Dermis microvascular lymphatic vessel endothelial cell (primary cell): ENCODE data around the gene WDR37. TPM values are rescaled to one million over a fixed set of nuclear protein-coding genes. Genes with fewer than 3 reads are reported as not detected.

Experiments used
- DNase-seq, 2 donors: peaks; one replicate each; pipeline versions ENCODE4 v3.0.0 to v3.0.0-alpha.2; 2010; ENCODE audit warnings: low read depth in 2 of 2
- total RNA-seq: library from RNA; depleted of rRNA; stranded (reverse); fragments of >200 nt; gene quantifications from 2 replicates; pipeline ENCODE4 v1.2.1, GENCODE V29; 2014

The WDR37 gene
- total RNA-seq, 1 donor from 2014 or later: 13.0 TPM

DNA sequence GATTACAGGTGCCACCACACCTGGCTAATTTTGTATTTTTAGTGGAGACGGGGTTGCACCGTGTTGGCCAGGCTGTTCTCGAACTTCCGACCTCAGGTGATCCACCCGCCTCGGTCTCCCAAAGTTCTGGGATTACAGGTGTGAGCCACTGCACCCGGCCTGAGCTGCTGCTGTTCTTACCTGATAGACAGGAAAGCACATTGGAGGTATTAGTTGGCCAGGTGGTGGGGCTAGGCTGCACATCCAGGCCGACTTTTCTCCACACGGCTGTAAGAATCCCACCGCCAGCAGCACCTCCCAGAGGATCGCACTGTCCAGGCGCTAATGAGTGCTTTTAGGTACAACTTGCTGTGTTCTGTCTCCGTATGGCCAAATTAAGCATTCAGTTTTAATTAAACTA, 112.6 kb downstream of the WDR37 start:
- DNase-seq: no peak

DNA sequence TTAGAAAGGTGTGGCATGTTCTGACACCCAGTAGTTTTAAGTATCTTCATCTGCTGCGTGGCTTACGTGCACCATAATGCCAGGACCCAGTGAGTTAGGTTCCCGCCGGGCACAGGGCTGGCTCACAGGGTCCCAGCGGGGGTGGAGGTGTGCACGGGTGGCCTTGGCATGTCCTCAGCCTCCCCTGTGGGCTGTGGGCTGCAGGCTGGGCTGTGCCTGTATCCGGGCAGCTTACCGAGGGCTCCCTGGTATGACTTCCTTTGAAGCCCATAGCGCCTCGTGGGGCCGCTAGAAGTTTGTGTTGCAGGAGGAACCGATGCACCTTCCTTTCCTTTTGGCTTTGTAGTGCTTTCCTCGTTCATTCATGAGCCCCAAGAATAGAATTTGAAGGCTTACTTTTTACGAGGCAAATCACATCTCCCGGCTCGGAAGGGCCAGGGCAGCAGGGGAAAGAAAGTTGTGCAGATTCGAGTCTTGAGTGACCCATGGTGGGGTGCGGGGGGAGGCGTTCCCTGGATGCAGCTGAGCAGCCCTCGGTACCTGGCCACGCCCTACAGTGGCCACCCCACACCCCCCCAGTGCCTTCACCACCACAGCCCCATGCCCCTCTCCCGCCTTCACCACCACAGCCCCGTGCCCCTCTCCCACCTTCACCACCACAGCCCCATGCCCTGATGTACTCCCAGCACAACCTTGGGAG, 113.2 kb downstream of the WDR37 start:
- DNase-seq: no peak

DNA sequence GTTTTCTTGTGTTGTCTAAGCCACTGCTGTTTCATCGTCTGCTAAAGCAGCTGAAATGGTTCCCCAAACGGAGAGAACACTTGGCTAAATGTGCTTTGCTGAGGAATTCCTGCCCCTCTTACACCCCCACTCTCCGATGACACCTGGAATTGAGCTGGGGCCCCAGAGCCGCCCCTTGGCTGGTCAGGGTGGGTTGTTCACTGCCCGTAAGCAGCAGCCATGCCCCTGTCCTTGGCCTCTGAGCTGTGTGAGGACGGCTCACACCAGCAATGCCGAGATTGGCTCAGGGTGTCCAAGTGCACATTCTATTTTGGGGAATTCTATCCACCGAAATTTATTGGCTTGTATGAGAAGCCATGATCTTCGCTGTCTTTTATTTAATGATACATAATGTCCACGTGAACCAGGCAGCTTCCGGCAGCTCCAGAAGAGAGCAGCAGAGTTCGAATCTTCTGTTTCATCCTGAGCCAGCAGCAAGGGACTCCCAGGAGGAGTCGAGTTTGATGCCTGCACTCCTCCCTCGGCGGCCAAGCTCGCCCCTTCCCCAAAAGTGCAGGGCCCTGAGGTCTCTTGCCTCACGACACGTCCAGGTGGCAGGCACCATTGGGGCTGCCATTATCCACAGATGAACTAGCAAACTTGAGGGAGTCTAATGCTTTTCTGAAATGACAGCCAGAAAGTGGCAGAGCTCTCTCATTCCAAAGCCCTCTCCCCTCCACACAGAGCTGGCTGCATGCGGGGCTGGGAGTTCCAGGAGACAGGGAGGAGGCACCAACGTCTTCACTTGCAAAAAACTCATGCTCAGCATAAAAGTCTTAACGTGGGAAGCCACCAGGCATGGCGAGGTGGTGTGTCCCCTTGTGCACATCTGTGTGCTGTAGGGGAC, 114.0 kb downstream of the WDR37 start:
- DNase-seq: no peak

DNA sequence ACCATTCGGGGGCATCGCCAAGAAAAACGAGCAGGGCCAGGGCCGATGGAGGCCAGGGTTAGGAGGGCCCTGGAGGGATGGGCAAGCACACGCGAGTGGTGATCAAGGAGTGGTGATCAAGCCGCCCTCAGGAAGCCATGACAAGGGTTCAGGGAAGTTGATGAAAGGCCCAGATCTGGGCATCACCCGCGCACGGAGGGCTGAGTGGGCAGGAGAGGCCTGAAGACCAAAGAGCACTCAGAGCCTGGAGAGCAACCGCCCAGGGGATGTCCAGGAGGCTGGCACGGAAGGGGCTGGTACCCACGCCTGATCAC, 114.6 kb downstream of the WDR37 start:
- DNase-seq: no peak

DNA sequence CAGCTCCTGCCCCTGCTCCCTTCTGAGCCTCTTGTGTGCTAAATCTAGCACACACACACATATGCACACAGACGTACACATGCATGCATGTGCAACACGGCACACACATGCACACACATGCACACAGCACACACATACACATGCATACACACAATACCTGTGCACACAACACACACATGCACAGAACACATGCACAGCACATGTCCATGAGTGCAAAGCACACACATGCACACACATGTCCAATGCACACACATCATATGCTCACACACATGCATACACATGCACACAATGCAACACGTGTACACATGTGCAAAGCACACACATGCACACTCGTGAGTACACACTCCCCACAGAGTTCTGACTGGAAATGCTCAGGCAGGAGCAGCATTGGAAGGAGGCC, 115.0 kb downstream of the WDR37 start:
- DNase-seq: no peak

DNA sequence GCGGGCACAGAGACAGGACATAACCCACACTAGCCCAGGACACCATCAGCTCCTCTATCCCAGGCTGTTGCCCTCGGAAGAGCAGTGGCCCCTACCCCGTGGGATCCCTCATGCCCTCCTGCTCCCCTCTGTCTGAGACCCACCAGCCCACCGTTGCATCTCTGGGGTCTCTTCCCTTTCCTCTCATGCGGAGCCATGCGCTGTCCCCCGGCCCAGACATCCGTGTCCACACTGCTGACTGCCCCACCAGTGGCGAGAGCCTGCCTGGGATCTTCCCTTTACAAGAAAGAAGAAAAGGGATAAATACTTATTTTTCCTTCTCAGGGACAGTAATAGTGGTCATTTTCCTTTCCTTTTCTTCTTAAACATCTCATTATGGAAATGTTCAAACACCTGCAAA, 115.4 kb downstream of the WDR37 start:
- no peak for DNase-seq

DNA sequence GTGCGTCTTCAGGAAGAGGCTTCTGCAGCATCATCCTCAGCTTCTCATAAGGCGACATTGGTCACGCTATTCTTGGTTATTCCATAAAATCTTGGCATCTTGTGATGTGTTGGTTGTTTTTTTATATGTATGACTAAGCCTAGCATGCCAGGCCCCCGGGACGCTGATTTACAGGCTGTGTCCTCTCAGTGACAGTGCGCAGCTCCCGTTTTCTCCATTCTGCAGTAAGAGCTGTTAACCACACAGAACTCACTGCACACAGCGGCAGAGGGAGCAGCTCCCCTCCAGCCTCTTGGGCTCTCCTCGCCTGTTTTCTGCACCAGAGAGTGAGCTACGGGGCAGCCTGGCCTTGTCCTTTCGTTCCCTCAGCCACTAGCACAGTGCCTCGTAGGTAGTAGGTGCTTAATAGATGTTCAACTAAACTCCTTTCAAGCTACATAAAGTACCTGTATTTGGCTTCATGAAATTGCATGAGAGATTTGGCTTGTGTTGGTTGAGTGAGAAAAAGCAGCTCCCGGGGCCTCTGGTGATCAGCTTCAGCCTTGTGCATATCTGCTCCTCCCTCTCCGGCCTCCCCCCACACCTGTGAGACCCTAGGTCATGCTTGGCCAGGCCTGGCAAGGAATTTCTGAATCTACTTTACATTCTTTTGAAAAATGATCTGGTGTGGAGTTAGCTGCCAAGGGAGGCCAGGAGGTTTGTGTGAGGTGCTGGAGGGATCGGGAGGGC, 116.2 kb downstream of the WDR37 start:
- DNase-seq: no peak

DNA sequence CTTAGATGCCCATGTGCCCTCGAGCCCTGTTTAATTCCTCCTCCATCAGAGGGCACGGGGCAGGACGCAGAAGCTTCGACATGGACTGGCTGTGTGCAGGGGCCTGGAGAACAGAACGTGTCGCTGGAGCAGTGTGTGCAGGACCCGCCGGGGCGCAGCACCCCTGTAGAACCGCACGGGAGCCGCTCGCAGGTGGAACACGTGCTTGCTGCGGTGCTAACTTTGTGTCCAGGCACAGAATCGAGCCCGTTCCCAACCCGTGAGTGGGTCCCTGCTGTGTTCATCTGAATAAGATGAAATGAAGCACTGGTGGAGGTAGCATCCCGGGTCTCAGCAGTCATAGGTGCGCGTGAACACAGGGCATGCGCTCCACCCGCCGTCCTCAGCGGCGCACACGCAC, 116.9 kb downstream of the WDR37 start:
- DNase-seq: no peak

DNA sequence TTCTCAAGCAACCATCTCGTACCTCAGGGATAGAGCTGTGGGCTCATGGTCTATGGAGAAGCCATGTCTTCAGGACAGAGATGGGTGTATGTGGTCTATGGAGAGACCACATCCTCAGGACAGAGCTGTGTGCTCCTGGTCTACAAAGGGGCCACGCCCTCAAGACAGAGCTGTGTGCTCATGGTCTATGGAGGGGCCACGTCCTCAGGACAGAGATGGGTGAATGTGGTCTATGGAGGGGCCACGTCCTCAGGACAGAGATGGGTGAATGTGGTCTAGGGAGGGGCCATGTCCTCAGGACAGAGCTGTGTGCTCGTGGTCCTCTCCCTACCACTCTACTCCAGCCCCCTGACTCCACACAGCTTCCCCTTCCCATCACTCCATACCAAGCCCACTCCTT, 117.8 kb downstream of the WDR37 start:
- no peak for DNase-seq

DNA sequence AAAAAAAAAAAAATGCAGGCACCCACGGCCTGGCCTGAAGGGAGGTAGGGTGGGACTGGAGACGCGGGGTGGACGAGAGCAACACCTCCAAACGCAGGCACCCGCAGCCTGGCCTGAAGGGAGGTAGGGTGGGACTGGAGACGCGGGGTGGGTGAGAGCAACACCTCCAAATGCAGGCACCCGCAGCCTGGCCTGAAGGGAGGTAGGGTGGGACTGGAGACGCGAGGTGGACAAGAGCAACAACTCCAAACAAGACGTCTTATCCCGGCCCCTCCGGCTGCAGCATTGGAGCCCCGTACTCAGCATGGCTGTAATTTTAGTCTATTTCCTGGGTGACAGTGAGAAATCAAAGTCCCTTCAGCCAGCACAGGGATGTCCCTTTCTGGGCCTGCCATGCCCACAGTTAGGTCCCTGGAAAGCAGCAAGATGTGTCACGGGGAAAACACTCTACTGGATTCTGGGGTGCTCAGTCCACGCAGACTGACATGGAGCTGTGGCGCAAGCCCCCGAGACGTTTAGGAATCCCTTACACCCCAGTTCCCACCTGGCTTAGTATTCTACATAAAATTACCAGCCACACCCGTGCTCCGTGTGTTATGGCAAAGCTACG, 119.9 kb downstream of the WDR37 start:
- no peak for DNase-seq

DNA sequence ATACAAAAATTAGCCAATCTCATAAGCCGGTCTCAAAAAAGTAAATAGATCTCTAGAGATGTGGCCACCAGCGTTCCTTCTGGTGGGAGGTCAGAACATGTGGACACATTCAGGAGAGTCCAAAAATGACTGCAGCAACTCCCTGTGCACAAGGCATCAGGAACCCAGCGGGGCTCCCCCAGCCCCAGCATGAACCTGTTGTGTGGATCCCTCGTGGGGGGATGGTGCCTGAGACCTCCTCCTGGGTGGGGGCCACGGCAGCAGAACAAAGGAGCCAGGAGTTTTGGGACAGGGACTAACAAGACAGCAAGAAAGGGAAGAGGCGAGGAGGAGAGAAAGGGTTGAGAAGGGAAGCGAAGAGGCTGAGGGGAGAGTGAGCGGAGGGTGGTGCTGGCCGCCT, 121.8 kb downstream of the WDR37 start:
- no peak for DNase-seq

DNA sequence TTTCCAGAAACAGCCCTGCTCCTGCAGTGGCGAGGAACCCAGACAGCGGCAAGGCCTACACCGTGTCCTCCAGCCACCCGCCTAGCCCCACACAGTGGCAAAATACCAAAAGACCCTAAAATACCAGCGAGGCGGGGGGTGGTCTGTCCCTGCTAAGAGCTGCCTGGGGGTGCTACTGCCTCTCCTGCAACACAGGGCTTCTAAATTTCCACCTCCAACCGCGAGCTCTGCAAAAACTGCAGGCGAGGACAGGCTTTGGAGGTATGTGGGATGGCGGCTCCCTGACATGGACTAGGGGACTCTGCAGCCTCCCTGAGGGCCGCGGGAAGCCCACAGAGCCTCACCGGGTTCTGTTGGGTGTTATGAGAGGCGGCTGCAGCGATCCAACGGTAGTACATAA, 122.3 kb downstream of the WDR37 start:
- no peak for DNase-seq

DNA sequence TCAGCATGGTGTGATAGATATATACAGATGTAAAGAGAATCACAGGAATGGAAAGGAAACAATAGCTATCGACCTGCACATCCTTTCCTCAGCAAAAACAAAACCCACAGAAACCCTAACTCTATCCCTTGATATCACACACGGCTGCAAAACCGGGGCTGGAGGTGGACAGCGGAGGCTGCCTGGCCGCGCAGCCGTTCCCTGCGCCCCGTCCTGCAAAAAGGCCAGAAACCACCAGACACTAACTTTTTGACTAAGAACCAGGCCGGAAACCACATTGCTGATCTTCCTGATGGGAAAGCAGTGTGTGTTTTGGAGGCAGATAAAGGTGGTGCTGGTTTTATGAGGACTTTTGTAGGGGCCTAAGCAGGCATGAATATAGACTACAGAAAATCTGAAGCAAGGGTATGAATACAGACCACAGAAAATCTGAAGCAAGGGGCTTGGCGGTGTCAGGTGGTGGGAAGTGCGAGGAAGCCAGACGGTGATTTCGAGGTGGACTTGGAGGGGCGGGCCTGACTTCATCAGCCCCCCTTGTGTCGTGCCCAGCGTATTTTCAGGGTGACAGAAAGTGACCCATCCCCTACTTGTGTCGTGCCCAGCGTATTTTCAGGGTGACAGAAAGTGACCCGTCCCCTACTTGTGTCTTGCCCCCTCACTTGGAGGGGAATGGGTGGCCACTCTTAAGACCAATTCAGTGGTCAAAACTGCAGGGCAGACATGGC, 123.3 kb downstream of the WDR37 start:
- no peak for DNase-seq

DNA sequence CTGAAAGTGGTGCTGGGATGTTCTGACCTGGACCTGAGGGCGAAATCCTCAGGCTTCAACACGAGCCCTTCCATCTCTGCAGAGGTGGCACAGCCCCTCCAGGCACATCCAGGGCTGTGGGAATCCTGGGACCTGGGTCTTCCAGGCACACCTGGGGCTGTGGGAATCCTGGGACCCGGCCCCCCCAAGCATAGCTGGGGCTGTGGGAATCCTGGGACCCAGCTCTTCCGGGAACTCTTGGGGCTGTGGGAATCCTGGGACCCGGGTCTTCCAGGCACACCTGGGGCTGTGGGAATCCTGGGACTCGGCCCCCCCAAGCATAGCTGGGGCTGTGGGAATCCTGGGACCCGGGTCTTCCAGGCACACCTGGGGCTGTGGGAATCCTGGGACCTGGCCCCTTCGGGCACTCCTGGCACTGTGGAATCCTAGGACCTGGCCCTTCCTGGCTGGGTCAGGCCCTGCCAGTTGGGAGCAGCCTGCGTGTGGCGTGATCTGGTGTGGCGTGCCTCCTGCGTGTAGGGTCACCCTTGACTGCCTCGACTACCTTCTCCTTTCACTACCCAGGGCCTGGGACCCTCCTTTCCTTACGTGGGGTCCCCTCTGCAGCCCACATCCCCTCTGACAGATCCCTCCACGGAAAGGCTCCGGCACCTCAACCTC, 124.0 kb downstream of the WDR37 start:
- no peak for DNase-seq

DNA sequence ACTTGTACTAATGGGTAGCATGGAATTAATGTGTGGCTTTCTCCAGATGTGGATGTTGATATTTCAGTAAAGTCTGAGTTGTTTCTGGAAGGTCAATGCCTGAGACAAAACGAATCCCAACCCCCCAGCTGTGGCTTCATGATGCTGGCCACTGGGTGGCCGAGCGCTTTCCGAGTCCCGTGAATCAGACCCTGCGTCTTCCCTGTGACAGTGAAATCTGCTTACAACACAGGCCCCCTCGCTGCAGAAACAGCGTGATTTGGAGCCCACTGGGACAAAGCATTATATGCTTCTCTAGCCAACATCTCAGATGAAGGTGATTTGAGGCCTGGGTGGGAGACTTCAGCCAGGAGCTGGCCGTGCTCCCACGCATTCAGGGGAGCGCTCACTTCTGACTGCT, 124.7 kb downstream of the WDR37 start:
- DNase-seq: no peak

Other genes with a start within 250 kb of the WDR37 start
- 23.5 and 24.8 TPM in 2 replicates for gene LARP4B, start 124.7 kb upstream of the WDR37 start, total RNA-seq
- 19.0 and 20.2 TPM in 2 replicates for gene GTPBP4, start 68.0 kb upstream of the WDR37 start, total RNA-seq
- gene IDI2, start 30.5 kb upstream of the WDR37 start, total RNA-seq: not detected in 2 replicates
- 48.0 and 67.7 TPM in 2 replicates for gene IDI1, start 7.3 kb upstream of the WDR37 start, total RNA-seq